GM12875 (cell line): Measurements from ENCODE around the gene NDUFA13.

ENCODE experiments used
- H3K4me3 ChIP-seq: one replicate; pipeline ENCODE4 v1.5.1; 2011; ENCODE audit warnings: low read depth, low read length, control low read depth
- TF ChIP-seq, protein P1 (sequence below): IDR thresholded peaks from 2 replicates; pipeline ENCODE4 v1.5.1; 2011; ENCODE audit warnings: low read depth, mild to moderate bottlenecking, control low read depth, inconsistent platforms, low read length, moderate library complexity, borderline replicate concordance; ENCODE audit not compliant: insufficient read depth

NDUFA13 gene

GRCh38 chr19:19537075-19538048 is 21.3 kb downstream of the NDUFA13 start:
- H3K4me3 ChIP-seq: no peak overlapping the region
- TF ChIP-seq, protein P1, sequence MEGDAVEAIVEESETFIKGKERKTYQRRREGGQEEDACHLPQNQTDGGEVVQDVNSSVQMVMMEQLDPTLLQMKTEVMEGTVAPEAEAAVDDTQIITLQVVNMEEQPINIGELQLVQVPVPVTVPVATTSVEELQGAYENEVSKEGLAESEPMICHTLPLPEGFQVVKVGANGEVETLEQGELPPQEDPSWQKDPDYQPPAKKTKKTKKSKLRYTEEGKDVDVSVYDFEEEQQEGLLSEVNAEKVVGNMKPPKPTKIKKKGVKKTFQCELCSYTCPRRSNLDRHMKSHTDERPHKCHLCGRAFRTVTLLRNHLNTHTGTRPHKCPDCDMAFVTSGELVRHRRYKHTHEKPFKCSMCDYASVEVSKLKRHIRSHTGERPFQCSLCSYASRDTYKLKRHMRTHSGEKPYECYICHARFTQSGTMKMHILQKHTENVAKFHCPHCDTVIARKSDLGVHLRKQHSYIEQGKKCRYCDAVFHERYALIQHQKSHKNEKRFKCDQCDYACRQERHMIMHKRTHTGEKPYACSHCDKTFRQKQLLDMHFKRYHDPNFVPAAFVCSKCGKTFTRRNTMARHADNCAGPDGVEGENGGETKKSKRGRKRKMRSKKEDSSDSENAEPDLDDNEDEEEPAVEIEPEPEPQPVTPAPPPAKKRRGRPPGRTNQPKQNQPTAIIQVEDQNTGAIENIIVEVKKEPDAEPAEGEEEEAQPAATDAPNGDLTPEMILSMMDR: no peak

DNA sequence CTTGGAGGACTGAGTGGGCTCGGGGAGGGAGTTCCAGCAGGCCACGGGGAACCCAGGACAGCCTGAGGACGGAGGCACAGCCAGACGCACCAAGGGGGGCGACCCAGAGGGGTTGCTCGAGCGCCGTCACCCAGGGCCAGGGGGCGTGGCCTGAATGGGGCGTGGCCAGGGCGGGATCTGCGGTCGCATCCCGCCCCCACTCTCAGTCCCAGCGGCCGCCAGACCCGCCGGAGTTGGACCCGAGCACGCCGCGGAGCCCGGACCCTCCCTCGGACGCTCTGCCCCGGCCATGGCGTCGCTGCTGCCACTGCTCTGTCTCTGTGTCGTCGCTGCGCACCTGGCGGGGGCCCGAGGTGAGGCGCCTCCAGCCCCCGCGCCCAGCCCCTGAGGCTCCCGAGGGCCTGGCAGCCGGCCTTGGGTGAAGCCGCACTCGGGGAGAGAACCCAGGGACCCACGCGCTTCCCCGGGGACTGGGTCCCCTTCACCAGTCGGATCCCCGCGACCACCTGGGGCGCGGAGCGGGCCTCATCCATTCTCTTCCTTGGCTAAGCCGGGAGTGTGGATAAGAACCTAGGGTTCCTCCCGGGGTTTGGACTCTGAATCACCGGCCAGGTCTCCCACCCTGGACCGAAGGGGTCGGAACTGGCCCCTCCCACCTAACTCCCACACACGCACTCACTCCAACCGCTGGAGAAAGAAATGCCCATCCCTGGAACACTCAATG is 22.2 kb downstream of the NDUFA13 start, which contains the start of gene CILP2:
CILP2 (plus strand) TSS at position 205 of the 724 bp plus-strand sequence; CDS start at position 290, 85 bp downstream.
- TF ChIP-seq, protein P1: no peak
- H3K4me3 ChIP-seq: peak within 1 kb of the TSS; percentile 19

GRCh38 chr19:19538785-19539166 is 22.8 kb downstream of the NDUFA13 start:
- no peak overlapping the region for H3K4me3 ChIP-seq
- TF ChIP-seq, protein P1: no peak

DNA sequence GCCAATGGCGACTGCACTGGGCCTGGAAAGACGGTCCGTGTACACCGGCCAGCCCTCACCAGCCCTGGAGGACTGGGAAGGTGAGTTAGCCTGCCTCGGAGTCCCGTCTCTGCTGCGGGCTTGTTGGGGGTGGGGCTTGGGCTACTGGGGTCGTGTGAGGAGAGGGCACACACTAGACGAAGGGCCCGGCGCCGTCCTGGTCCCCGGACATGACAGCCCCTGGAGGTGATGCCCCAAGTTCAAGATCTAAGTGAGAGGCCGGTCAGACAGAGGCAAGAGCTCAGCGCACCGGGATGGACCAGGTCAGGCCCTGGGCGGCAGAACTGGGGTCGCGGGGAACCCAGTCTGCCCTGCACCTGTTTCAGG is 23.7 kb downstream of the NDUFA13 start:
- TF ChIP-seq, protein P1: no peak

DNA sequence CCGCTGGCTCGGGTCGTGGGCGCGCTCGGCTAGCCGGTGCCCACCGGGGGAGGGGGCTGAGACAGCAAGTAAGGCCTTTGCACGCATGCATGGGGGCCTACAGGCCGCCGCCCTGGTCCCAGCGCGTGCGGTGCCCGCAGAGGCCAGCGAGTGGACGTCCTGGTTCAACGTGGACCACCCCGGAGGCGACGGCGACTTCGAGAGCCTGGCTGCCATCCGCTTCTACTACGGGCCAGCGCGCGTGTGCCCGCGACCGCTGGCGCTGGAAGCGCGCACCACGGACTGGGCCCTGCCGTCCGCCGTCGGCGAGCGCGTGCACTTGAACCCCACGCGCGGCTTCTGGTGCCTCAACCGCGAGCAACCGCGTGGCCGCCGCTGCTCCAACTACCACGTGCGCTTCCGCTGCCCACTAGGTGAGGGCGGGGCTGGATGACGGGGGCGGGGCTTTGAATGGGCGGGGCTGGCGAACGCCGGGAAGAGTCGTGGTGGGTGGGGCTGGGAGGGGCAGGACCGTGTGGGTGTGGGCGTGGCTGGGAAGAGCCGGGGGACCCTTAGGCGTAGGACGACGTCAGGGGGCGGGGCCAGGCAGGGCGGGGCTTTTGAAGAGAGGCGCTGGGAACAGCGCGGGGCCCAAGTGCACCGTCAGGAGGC is 24.2 kb downstream of the NDUFA13 start:
- TF ChIP-seq, protein P1: no peak
- no peak overlapping the region for H3K4me3 ChIP-seq

More for the DNA sequence above, 23.7 kb downstream of the NDUFA13 start:
- H3K4me3 ChIP-seq: no peak overlapping the region

- TF ChIP-seq, protein P1: no peak
- H3K4me3 ChIP-seq: peak overlapping the region; percentile 11
Observed at GRCh38 chr19:19540715-19541515, 24.9 kb downstream of the NDUFA13 start.
